ENCODE results near the gene TSPAN5. TPM values are rescaled to one million over a fixed set of nuclear protein-coding genes. Genes with fewer than 3 reads are reported as not detected.

The TSPAN5 gene
- polyA plus RNA-seq, 1 donor (not counting 4 experiments of a cell fraction or from before 2014, with no cell fraction given): 45.5 TPM

- H3K27me3 ChIP-seq (ENCODE audit: control insufficient read depth, extremely low read depth, insufficient read depth, low read length): no peaks in the 10 kb centered on the region
- H3K4me1 ChIP-seq (ENCODE audit: control insufficient read depth, extremely low read depth, insufficient read depth, low read length): no peaks in the 10 kb centered on the region
- H3K9me3 ChIP-seq (ENCODE audit: control insufficient read depth, low read depth, low read length): no peaks in the 10 kb centered on the region
- no peak overlapping the region for H2AFZ ChIP-seq (ENCODE audit: control insufficient read depth, low read length)
- no peak overlapping the region for H3K4me2 ChIP-seq (ENCODE audit: control insufficient read depth, extremely low read depth, insufficient read depth, low read depth, low read length)
- no peaks in the 10 kb centered on the region for H3K36me3 ChIP-seq (ENCODE audit: control insufficient read depth in 2 of 2, extremely low read depth in 1 of 2, insufficient read depth in 2 of 2, low read length in 2 of 2)
- H3K27ac ChIP-seq (ENCODE audit: control insufficient read depth, insufficient read depth, low read length): no peak overlapping the region
- FAIRE-seq: no peak
- dilution Hi-C loops (cut with MboI; ENCODE audit: extremely low pct_ligation_motif_present, low sequenced_read_pairs): no loop called here
- H4K20me1 ChIP-seq (ENCODE audit: control insufficient read depth, extremely low read depth, insufficient read depth, low read length): no peaks in the 10 kb centered on the region
- no peaks in the 10 kb centered on the region for H3K79me2 ChIP-seq (ENCODE audit: control insufficient read depth, insufficient read depth, low read length)
- no peaks in the 10 kb centered on the region for H3K9me1 ChIP-seq (ENCODE audit: control insufficient read depth, extremely low read depth, insufficient read depth, low read length)
- DNase-seq (ENCODE audit: low read depth, low spot score): no peak
- TF ChIP-seq EZH2 (IDR thresholded peaks at IDR 0.05; ENCODE audit: low read length): no peak
- H3K4me3 ChIP-seq (ENCODE audit: control insufficient read depth in 2 of 3, extremely low read depth in 1 of 3, insufficient read depth in 2 of 3, low read depth in 1 of 3, low read length in 3 of 3): no peak overlapping the region
- H3K9ac ChIP-seq (ENCODE audit: control insufficient read depth, extremely low read depth, insufficient read depth, low read length): no peak overlapping the region
These were observed 22.4 kb upstream of the TSPAN5 start for GRCh38 chr4:98680806-98681205.

- H3K27me3 ChIP-seq (ENCODE audit: control insufficient read depth, extremely low read depth, insufficient read depth, low read length): no peaks in the 10 kb centered on the region
- H3K4me2 ChIP-seq (ENCODE audit: control insufficient read depth, extremely low read depth, insufficient read depth, low read depth, low read length): no peak overlapping the region
- H3K4me1 ChIP-seq (ENCODE audit: control insufficient read depth, extremely low read depth, insufficient read depth, low read length): no peaks in the 10 kb centered on the region
- H3K79me2 ChIP-seq (ENCODE audit: control insufficient read depth, insufficient read depth, low read length): no peaks in the 10 kb centered on the region
- DNase-seq (ENCODE audit: low read depth, low spot score) (no peak), FAIRE-seq (no peak)
- dilution Hi-C loops (cut with MboI; ENCODE audit: extremely low pct_ligation_motif_present, low sequenced_read_pairs): no loop called here
- H3K9me1 ChIP-seq (ENCODE audit: control insufficient read depth, extremely low read depth, insufficient read depth, low read length): no peaks in the 10 kb centered on the region
- no peak overlapping the region for H3K27ac ChIP-seq (ENCODE audit: control insufficient read depth, insufficient read depth, low read length)
- no peak overlapping the region for H2AFZ ChIP-seq (ENCODE audit: control insufficient read depth, low read length)
- no peaks in the 10 kb centered on the region for H3K9me3 ChIP-seq (ENCODE audit: control insufficient read depth, low read depth, low read length)
- H4K20me1 ChIP-seq (ENCODE audit: control insufficient read depth, extremely low read depth, insufficient read depth, low read length): no peaks in the 10 kb centered on the region
- TF ChIP-seq EZH2 (IDR thresholded peaks at IDR 0.05; ENCODE audit: low read length) (no peak), CTCF (optimal IDR thresholded peaks at IDR 0.05 in 1 of 3, IDR thresholded peaks at IDR 0.05 in 1 of 3, conservative IDR thresholded peaks at IDR 0.05 in 1 of 3; ENCODE audit: extremely low read depth in 1 of 3, insufficient read depth in 2 of 3, low read length in 3 of 3) (no peak)
- no peaks in the 10 kb centered on the region for H3K36me3 ChIP-seq (ENCODE audit: control insufficient read depth in 2 of 2, extremely low read depth in 1 of 2, insufficient read depth in 2 of 2, low read length in 2 of 2)
- no peak overlapping the region for H3K4me3 ChIP-seq (ENCODE audit: control insufficient read depth in 2 of 3, extremely low read depth in 1 of 3, insufficient read depth in 2 of 3, low read depth in 1 of 3, low read length in 3 of 3)
- no peak overlapping the region for H3K9ac ChIP-seq (ENCODE audit: control insufficient read depth, extremely low read depth, insufficient read depth, low read length)
These were observed 21.3 kb upstream of the TSPAN5 start for GRCh38 chr4:98679738-98680137.

- DNase-seq (ENCODE audit: low read depth, low spot score): no peak
- Histone ChIP-seq H3K79me2 (ENCODE audit: control insufficient read depth, insufficient read depth, low read length) (no peaks in the 10 kb centered on the region), H2AFZ (ENCODE audit: control insufficient read depth, low read length) (no peak overlapping the region), H3K9me1 (ENCODE audit: control insufficient read depth, extremely low read depth, insufficient read depth, low read length) (no peaks in the 10 kb centered on the region), H3K4me2 (ENCODE audit: control insufficient read depth, extremely low read depth, insufficient read depth, low read depth, low read length) (no peak overlapping the region), H3K4me3 (ENCODE audit: control insufficient read depth in 2 of 3, extremely low read depth in 1 of 3, insufficient read depth in 2 of 3, low read depth in 1 of 3, low read length in 3 of 3) (no peak overlapping the region), H3K27me3 (ENCODE audit: control insufficient read depth, extremely low read depth, insufficient read depth, low read length) (peaks cover 3% of the 10 kb centered on the region), H3K9me3 (ENCODE audit: control insufficient read depth, low read depth, low read length) (no peaks in the 10 kb centered on the region), H4K20me1 (ENCODE audit: control insufficient read depth, extremely low read depth, insufficient read depth, low read length) (no peaks in the 10 kb centered on the region), H3K36me3 (ENCODE audit: control insufficient read depth in 2 of 2, extremely low read depth in 1 of 2, insufficient read depth in 2 of 2, low read length in 2 of 2) (no peaks in the 10 kb centered on the region), H3K27ac (ENCODE audit: control insufficient read depth, insufficient read depth, low read length) (no peak overlapping the region), H3K9ac (ENCODE audit: control insufficient read depth, extremely low read depth, insufficient read depth, low read length) (no peak overlapping the region), H3K4me1 (ENCODE audit: control insufficient read depth, extremely low read depth, insufficient read depth, low read length) (no peaks in the 10 kb centered on the region)
- dilution Hi-C loops (cut with MboI; ENCODE audit: extremely low pct_ligation_motif_present, low sequenced_read_pairs): no loop called here
- TF ChIP-seq EZH2 (IDR thresholded peaks at IDR 0.05; ENCODE audit: low read length) (no peak), CTCF (optimal IDR thresholded peaks at IDR 0.05 in 1 of 3, IDR thresholded peaks at IDR 0.05 in 1 of 3, conservative IDR thresholded peaks at IDR 0.05 in 1 of 3; ENCODE audit: extremely low read depth in 1 of 3, insufficient read depth in 2 of 3, low read length in 3 of 3) (no peak)
- FAIRE-seq: no peak
These were observed 19.4 kb upstream of the TSPAN5 start for GRCh38 chr4:98677799-98678198.
